HepG2 (cell line): ENCODE measurements around the gene PRSS16. TPM values are rescaled to one million over a fixed set of nuclear protein-coding genes. Genes with fewer than 3 reads are reported as not detected.

ENCODE experiments used
- ATAC-seq: fragments of 200-7000 bp; cut with Tn5 transposase; 3 replicates; pipeline ENCODE4 v1.9.1; 2020; ENCODE audit warnings: mild to moderate bottlenecking, moderate library complexity
- BruUV-seq: library from RNA; stranded (reverse); fragments of 400-500 nt; replicated peaks from 2 replicates; lab custom pipeline; 2021; lab: Mats Ljungman, UMichigan
- CTCF ChIA-PET: fragments of 300-600 bp; formaldehyde crosslinking; extraction: SDS; loops from one replicate; lab custom pipeline; 2021; ENCODE audit warnings: low total read pairs, inconsistent platforms, low intra/inter-chr PET ratio; lab: Yijun Ruan, JAX
- POLR2A ChIA-PET: fragments of 350-600 bp; sonication (Branson Sonifier 250); formaldehyde crosslinking; loops from one replicate; lab custom pipeline; 2020; ENCODE audit warnings: antibody characterized with exemption, inconsistent platforms; lab: Yijun Ruan, JAX
- DNase-seq: peaks from one replicate; pipeline ENCODE4 v3.0.0-alpha.2; 2015; ENCODE audit warnings: low spot score
- FAIRE-seq: peaks from 3 replicates; lab custom pipeline; 2011; peaks lifted over from hg19 to GRCh38; lab: Jason Lieb, UNC
- H2AFZ ChIP-seq: one replicate; pipeline ENCODE4 v1.6.1; 2011; ENCODE audit warnings: low read length, inconsistent platforms
- H3K27ac ChIP-seq: fragments of 300-600 bp; 3 replicates; pipeline ENCODE4 v1.8.0; 2011; ENCODE audit warnings: mixed run types, mild to moderate bottlenecking, mixed read lengths, low read length, inconsistent platforms; ENCODE audit not compliant: insufficient read depth; ENCODE audit errors: extremely low read length
- H3K27me3 ChIP-seq, 2 experiments: fragments of 200-600 bp in 1 of 2; 2 replicates in 1 of 2; 3 replicates in 1 of 2; pipeline versions ENCODE4 v1.6.0 to v1.8.0; 2011; ENCODE audit warnings: low read length in 2 of 2, mild to moderate bottlenecking in 2 of 2, moderate library complexity in 2 of 2, inconsistent platforms in 1 of 2; ENCODE audit not compliant: insufficient read depth in 2 of 2, control insufficient read depth in 1 of 2
- H3K36me3 ChIP-seq, 2 experiments: fragments of 200-600 bp in 1 of 2; replicated peaks in 1 of 2; 2 replicates in 1 of 2; 3 replicates in 1 of 2; pipeline versions ENCODE4 v1.5.1 to v1.8.0; 2011; ENCODE audit warnings: low read length in 2 of 2, inconsistent platforms in 1 of 2; ENCODE audit not compliant: insufficient read depth in 2 of 2, control insufficient read depth in 1 of 2
- H3K4me1 ChIP-seq: 2 replicates; pipeline ENCODE4 v1.5.1; 2012; ENCODE audit warnings: low read length, inconsistent platforms; ENCODE audit not compliant: insufficient read depth
- H3K4me2 ChIP-seq: 2 replicates; pipeline ENCODE4 v1.6.0; 2011; ENCODE audit warnings: low read depth, low read length, inconsistent platforms
- H3K4me3 ChIP-seq, 3 experiments: fragments of 200-600 bp in 1 of 3; sonication (generic), shearing (Covaris generic) in 1 of 3; replicated peaks in 1 of 3; 2 replicates each; pipeline ENCODE4 v1.5.1; 2011 to 2016; ENCODE audit warnings: low read length in 3 of 3, inconsistent platforms in 2 of 3, low read depth in 2 of 3, mild to moderate bottlenecking in 2 of 3, control low read depth in 1 of 3, mixed read lengths in 1 of 3; ENCODE audit not compliant: insufficient read depth in 1 of 3
- H3K79me2 ChIP-seq: one replicate; pipeline ENCODE4 v1.6.1; 2011; ENCODE audit warnings: low read length, inconsistent platforms; ENCODE audit not compliant: insufficient read depth
- H3K9ac ChIP-seq: 2 replicates; pipeline ENCODE4 v1.6.0; 2011; ENCODE audit warnings: mild to moderate bottlenecking, low read depth, low read length, inconsistent platforms; ENCODE audit not compliant: insufficient read depth
- H3K9me3 ChIP-seq: 2 replicates; pipeline ENCODE4 v1.5.1; 2012; ENCODE audit warnings: mild to moderate bottlenecking, low read length
- H4K20me1 ChIP-seq: 2 replicates; pipeline ENCODE4 v1.6.0; 2011; ENCODE audit warnings: inconsistent platforms, mild to moderate bottlenecking, low read length, moderate library complexity; ENCODE audit not compliant: insufficient read depth
- ARID5B ChIP-seq: IDR thresholded peaks from 2 replicates; pipeline ENCODE4 v1.4.0; 2020; ENCODE audit warnings: mild to moderate bottlenecking, missing genetic modification reagents
- BHLHE40 ChIP-seq: IDR thresholded peaks from 2 replicates; pipeline ENCODE4 v1.6.1; 2011; ENCODE audit warnings: low read length, improper control_type of control experiment
- GATAD2A ChIP-seq: IDR thresholded peaks from 2 replicates; pipeline ENCODE4 v1.6.1; 2016
- KDM2A ChIP-seq: sonication (generic); formaldehyde crosslinking; IDR thresholded peaks from 2 replicates; pipeline ENCODE4 v1.4.0; 2020; ENCODE audit warnings: low read depth, missing genetic modification reagents, borderline replicate concordance
- NR3C1 ChIP-seq: sonication (generic); formaldehyde crosslinking; IDR thresholded peaks from 2 replicates; pipeline ENCODE4 v1.4.0; 2020; ENCODE audit warnings: missing genetic modification reagents
- PRPF4 ChIP-seq: fragments of 200-400 bp; formaldehyde crosslinking; IDR thresholded peaks from 2 replicates; pipeline ENCODE4 v1.6.1; 2016; ENCODE audit warnings: low read length, low read depth; ENCODE audit not compliant: poor library complexity, severe bottlenecking
- SMC3 ChIP-seq: IDR thresholded peaks from 2 replicates; pipeline ENCODE4 v1.6.1; 2011; ENCODE audit warnings: low read length, improper control_type of control experiment
- SOX6 ChIP-seq, 2 experiments: fragments of 450-650 bp in 1 of 2; sonication (generic) in 1 of 2; formaldehyde crosslinking in 1 of 2; IDR thresholded peaks; 2 replicates each; pipeline versions ENCODE4 v1.4.0 to v1.6.1; 2017 to 2020; ENCODE audit warnings: antibody characterized with exemption in 1 of 2, mild to moderate bottlenecking in 1 of 2, missing genetic modification reagents in 1 of 2
- USF2 ChIP-seq, 2 experiments: sonication (generic) in 1 of 2; formaldehyde crosslinking in 1 of 2; IDR thresholded peaks; 2 replicates each; pipeline versions ENCODE4 v1.5.1 to v1.6.1; 2011 to 2020; ENCODE audit warnings: borderline replicate concordance in 1 of 2, low read depth in 1 of 2, low read length in 1 of 2, mild to moderate bottlenecking in 1 of 2, missing genetic modification reagents in 1 of 2, moderate library complexity in 1 of 2
- ZC3H13 ChIP-seq: sonication (generic); formaldehyde crosslinking; IDR thresholded peaks from 2 replicates; pipeline ENCODE4 v1.8.1; 2023; ENCODE audit warnings: mild to moderate bottlenecking, missing genetic modification reagents, moderate library complexity
- ZFAT ChIP-seq: sonication (generic); formaldehyde crosslinking; conservative IDR thresholded peaks from 2 replicates; pipeline ENCODE4 v1.8.1; 2023; ENCODE audit warnings: missing genetic modification reagents, inconsistent platforms
- ZMYM2 ChIP-seq: sonication (generic); formaldehyde crosslinking; IDR thresholded peaks from 2 replicates; pipeline ENCODE4 v1.8.0; 2022; ENCODE audit warnings: mild to moderate bottlenecking, missing genetic modification reagents
- ZNF790 ChIP-seq: sonication (generic); formaldehyde crosslinking; IDR thresholded peaks from 2 replicates; pipeline ENCODE4 v1.8.0; 2022; ENCODE audit warnings: missing genetic modification reagents, mild to moderate bottlenecking, borderline replicate concordance
- ZNF878 ChIP-seq: sonication (generic); formaldehyde crosslinking; IDR thresholded peaks from 2 replicates; pipeline ENCODE4 v1.8.1; 2023; ENCODE audit warnings: mild to moderate bottlenecking, missing genetic modification reagents, moderate library complexity
- whole genome bisulfite sequencing: methylation state at CpG from one replicate; pipeline ENCODE4 v1.1.6; 2017; ENCODE audit warnings: low lambda C conversion rate; 5-methylcytosine and 5-hydroxymethylcytosine counted together
- in situ Hi-C: cut with HindIII; loops from 2 replicates; pipeline ENCODE4 v1.10.0; 2017; ENCODE audit warnings: low pct_unique_long_range_greater_than_20kb; ENCODE audit not compliant: extremely low pct_ligation_motif_present
- intact Hi-C: fragments of 100-400 bp; cut with micrococcal nuclease; formaldehyde crosslinking; loops from one replicate; pipeline ENCODE4 v1.10.0; 2022; ENCODE audit not compliant: unreplicated experiment
- polyA plus RNA-seq, 8 experiments: library from polyadenylated mRNA; depleted of rRNA in 3 of 8; stranded (reverse) in 7 of 8; unstranded in 1 of 8; fragments of >200 nt; fragmentation: Illumina TruSeq in 4 of 8; extraction: Trizol in 4 of 8; gene quantifications; 2 replicates each; pipeline versions ENCODE4 v1.2.1 to v1.2.3, GENCODE V29; 2011 to 2016; ENCODE audit warnings: low read depth in 4 of 8, missing spikeins in 1 of 8, mixed read lengths in 1 of 8; ENCODE audit not compliant: insufficient read depth in 1 of 8
- total RNA-seq, 5 experiments: library from RNA; depleted of rRNA; stranded (reverse); fragments of >200 nt; fragmentation: Illumina TruSeq; extraction: Trizol; gene quantifications; 2 replicates each; pipeline ENCODE4 v1.2.3, GENCODE V29; 2016; ENCODE audit warnings: low read depth in 1 of 5

The PRSS16 gene
- total and polyA plus RNA-seq, 2 of the 13 experiments (the other 11 are each of a cell fraction or from before 2014, with no cell fraction given): not detected

GRCh38 chr6:27237089-27237803 lies 10.3 kb upstream of the PRSS16 start:
- H3K36me3 ChIP-seq: no peaks in the 10 kb centered on the region
- no peak overlapping the region for H3K9ac ChIP-seq
- no peaks in the 10 kb centered on the region for H3K27me3 ChIP-seq
- no peak overlapping the region for H2AFZ ChIP-seq
- 0 out of 2 replicates have a peak, but pooled peaks cover 7% of the 10 kb centered on the region for H3K9me3 ChIP-seq
- ATAC-seq (peak; percentile 47), FAIRE-seq (no peak), DNase-seq (peak; percentile 27)
- H4K20me1 ChIP-seq: no peaks in the 10 kb centered on the region
- peak overlapping the region; percentile 62 for H3K4me2 ChIP-seq
- peak overlapping the region in 2 of 3 experiments; percentile 19 to 43; a peak in 2 of 6 replicates for H3K4me3 ChIP-seq
- in situ Hi-C loops (no loop called here), intact Hi-C loops (no loop called here)
- ChIA-PET POLR2A (interaction anchor here (1.0 to 1.2 kb wide), 2 partner anchors 43 to 656 kb away, joined by 3 read pairs; a partner anchor contains a TSS), CTCF (no interaction called here)
- no peak overlapping the region for H3K27ac ChIP-seq
- H3K4me1 ChIP-seq: peaks cover 31% of the 10 kb centered on the region
- 51% methylated on average over 20 of the region's 20 CpGs for WGBS
- H3K79me2 ChIP-seq: no peaks in the 10 kb centered on the region
- no TSS peak for BruUV-seq
- TF ChIP-seq ZNF790 (CRISPR knock-in tag) (no peak), ZC3H13 (CRISPR knock-in tag) (no peak), BHLHE40 (peak; percentile 32; the same call in 1 of the 2 replicates), ZNF878 (0 out of 2 replicates have a peak, but pooled peaks have one; percentile 33), SMC3 (no peak), SOX6 (IDR thresholded peaks at IDR 0.05) (no peak), SOX6 (CRISPR knock-in tag; IDR thresholded peaks at IDR 0.05) (0 out of 2 replicates have a peak, but pooled peaks have one; percentile 28), ZMYM2 (CRISPR knock-in tag) (0 out of 2 replicates have a peak, but pooled peaks have one; percentile 40), ZFAT (no peak), ARID5B (CRISPR knock-in tag) (no peak), USF2 (IDR thresholded peaks at IDR 0.05; ENCODE audit: low read depth, low read length) (0 out of 2 replicates have a peak, but pooled peaks have one; percentile 8), USF2 (CRISPR knock-in tag; IDR thresholded peaks at IDR 0.05; ENCODE audit: borderline replicate concordance) (0 out of 2 replicates have a peak, but pooled peaks have one; percentile 33), KDM2A (CRISPR knock-in tag) (0 out of 2 replicates have a peak, but pooled peaks have one; percentile 25), GATAD2A (peak; percentile 22; the same call in 1 of the 2 replicates), NR3C1 (CRISPR knock-in tag) (no peak), PRPF4 (peak; percentile 73)
